Stimulated activated CD4-positive, alpha-beta T cell treated with anti-CD3 and anti-CD28 coated beads, Interleukin-1b, Interleukin-23, amount 100 ng/mL, for 1 hour (primary cell): Measurements from ENCODE around the gene WNT5B.

Experiments
- DNase-seq, 2 donors: peaks; one replicate each; pipeline ENCODE4 v3.0.0-alpha.2; 2020; ENCODE audit warnings: low read depth in 2 of 2

Gene WNT5B

DNA sequence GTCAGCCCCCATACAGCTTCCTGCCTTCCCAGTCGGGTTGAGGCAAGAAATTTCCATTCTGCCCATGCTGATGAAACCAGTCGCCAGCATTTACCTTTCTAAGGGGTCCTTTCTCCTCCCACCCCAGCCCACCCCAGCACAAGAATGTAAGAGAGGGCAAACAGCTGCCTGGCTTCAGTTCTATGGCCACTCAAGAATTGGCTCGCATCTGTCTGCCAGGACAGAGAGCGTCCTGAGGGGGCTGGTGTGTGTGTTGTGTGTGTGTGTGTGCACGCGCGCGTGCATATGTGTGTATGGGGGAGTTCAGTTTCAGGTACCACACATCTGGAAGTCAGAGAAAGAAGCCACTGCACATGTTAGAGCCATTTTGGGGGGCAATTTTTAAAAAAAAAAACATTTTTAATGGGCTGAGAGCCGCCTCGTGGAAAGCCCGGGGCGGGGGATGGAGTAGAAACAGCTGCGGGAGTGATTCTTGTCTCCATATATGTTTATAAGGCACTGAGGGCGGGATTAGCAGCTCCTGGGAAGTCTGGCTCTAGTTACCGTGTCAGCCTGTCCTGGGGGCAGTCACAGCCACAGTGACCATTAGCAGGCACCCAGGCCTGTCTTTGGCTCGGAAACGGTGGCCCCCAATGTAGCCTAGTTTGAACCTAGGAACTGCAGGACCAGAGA, at the start of gene WNT5B:
WNT5B (plus strand) TSS at position 566 of the 672 bp plus-strand sequence. CDS start 2,124 bp downstream, outside the sequence.
- no peak for DNase-seq

DNA sequence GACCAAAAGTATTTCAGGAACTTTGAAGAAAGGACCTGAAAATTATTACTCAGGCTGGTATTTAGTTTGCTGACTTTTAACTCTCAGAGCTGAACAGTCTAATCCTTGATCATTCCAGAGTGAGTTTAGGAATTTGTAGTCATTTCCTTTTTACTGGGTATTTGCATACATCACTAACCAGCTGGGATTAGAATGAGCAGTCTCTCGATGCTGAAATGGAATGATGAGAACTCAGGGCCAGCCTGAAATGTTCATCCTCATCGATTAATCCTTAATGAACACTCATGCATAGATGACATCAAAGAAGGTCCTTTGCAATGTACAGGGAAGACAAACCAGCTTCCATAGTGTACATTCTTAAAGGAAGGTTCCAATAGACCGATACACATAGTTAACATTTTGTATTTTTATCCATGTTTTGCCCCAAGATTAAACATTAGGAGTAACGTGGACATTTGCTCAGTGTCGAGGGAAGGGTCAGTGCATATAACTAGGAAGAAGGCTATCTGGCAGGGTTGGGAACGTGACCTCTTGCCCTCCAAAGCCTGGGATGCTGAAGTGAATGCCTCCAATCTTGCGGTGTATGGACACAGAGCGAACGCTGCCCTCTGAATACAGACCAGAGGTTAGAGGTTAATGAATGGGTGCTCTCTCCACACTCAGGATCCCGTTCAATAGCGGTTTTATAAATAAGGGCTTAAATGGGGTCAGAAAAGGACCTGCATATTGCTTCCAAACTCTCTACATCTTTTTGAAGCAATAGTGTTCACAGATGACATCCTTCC, 49.2 kb upstream of the WNT5B start:
- no peak for DNase-seq

DNA sequence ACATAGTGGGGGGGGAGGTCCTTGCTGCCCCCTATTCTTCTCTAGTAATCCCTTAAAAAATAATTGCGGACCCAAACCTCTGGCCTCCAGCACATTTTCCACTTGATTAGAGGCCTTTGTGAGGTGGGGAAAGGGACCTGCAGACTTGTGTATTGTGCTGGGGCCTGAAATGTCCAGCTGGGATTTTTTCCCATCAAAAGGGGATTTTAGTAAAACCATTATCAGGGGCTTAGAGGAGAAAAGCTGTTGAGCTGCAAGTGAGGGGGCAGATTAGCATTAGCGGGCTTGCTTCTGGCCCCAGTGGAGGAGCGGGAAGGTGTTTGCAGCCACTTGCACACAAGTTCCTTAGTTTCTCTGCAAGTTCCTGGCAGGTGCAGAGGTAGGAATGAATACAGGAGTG, 48.5 kb upstream of the WNT5B start:
- no peak for DNase-seq

DNA sequence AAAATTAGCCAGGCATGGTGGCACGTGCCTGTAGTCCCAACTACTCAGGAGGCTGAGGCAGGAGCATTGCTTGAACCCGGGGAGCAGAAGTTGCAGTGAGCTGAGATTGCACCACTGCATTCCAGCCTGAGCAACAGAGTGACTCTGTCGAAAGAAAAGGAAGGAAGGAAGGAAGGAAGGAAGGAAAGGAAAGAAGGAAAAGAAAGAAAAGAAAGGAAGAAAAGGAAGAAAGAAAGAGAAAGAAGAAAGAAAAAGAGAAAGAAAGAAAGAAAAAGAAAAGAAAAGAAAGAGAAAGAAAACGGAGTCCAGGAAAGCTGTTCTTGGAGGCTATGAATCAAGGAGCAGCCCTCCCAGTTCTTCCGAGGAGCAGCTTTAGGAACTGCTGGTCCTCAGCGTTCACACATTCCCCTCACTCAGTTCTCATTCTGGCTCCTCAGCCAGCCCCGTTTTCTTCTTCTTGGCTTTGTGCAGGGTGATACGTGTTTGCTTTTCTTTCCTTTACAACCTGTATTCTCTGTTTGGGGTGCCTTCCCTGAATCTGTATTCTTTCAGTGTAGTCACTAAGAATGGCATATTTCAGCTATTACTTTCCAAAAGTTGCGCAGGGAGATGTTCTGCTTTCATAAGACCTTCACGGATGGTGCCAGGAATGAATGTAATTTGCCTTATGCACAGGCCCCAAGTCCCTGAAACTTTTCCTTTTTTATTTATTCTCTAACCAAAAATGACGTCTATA, 46.9 kb upstream of the WNT5B start:
- DNase-seq = no peak

DNA sequence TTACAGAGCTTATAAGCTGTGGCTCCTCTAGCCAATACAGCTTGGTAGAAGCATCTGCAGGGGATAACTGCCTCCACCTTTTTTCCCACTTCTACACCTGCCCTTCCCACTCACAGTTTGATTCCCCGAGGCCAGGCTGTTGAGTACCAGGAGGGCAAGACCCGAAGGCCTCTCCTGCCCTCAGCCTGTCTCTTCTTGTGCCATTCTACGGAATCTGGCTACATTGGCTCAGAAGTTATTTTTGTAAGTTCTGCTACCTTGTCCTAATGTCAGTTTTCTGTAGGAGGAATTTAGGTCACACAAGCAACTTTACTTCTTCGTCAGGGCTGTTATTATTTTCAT, 46.4 kb upstream of the WNT5B start:
- no peak for DNase-seq

DNA sequence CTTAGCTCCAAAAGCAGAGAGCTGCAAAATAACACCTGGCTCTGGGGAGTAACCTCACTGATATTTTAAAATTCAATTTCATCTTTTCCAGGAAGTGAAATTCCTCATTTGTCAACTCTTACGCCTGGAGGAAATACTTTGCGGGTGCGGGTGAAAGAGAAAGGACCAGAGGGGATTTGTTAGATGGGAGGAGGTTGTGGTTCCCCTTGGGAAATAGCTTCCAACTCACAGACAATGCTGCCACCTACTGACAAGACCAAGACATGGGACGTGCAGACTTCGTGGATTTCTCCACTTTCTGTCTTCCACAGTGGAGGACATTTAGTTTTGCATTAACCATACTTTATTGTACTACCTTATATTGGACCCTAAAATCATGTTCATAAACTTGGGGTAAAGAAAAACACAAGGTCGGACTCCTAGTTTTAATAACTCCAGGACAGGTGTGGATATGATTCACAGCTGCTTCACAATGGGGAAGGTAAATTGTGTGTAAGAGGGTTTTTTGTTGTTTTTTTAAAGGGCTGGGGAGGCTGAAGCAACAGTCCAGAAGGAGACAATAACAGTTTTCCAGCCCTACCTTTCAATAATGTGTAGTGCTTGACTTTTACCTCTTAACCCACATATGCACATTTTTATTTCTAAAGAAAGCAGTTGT, 45.5 kb upstream of the WNT5B start:
- DNase-seq = no peak

DNA sequence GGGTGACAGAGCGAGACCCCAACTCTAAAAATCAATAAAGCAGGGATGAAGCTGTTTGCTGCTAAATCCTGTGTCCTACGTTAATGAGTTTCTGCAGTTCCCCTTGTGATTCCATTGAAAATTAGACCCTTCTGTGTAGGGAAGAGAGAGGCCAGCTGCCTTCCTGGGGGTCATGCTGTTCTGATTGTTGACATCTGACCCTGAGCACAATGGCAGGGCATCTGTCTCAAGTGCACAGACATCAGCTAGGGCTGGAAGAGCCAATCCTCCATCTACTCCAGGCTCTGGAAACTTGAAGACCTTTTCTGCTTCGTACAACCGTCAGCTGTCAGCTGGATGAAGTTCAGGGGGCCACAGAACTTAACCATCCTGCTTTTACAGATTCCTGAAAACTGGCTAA, 44.7 kb upstream of the WNT5B start:
- no peak for DNase-seq

DNA sequence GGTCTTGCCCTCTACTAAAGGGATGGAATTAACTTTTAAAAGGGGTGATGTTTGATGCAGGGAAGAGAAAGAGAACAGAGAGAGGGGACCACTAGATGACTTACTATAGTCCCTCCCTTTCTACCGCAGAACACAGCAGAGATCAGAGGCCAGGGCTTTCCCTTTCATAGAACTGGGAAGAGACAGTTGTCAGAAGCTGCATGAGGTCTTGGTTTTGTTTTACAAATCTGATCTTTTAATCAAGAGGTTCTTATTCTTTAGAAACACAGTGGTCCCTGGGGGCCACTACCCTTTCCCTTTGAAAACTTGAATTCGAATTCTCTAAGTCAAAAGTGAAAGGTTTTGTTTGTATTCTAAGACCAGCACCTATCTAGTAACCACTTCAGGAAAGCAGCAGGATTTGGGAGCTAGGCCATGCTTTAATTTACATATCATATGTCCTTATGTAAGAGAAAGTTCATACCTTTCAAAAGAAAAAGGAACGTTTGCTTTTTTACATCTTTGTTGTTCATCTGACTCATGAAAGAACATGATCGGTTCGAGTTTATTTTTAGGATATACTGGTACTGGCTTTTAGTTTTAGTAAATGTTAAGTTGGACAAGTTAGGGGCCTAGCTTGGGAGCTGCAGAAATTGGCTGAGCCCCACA, 41.0 kb upstream of the WNT5B start:
- no peak for DNase-seq

DNA sequence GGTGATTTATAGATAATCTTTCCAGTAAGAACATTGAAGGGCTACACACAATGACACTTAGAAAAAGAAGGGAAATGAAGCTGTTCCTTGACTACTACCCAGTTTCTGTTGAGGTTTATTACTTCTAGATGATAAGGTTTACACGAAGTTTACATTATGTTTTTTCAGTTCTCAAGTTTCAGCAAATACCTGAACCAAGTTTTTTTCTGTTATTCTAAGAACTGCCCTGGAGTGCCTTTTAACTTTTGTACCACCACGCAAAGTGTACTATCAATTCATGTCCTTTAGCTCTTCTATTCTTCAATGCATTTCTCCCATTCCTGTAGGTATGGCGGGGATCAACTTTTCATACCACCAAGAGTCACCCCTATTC, 40.5 kb upstream of the WNT5B start:
- no peak for DNase-seq

DNA sequence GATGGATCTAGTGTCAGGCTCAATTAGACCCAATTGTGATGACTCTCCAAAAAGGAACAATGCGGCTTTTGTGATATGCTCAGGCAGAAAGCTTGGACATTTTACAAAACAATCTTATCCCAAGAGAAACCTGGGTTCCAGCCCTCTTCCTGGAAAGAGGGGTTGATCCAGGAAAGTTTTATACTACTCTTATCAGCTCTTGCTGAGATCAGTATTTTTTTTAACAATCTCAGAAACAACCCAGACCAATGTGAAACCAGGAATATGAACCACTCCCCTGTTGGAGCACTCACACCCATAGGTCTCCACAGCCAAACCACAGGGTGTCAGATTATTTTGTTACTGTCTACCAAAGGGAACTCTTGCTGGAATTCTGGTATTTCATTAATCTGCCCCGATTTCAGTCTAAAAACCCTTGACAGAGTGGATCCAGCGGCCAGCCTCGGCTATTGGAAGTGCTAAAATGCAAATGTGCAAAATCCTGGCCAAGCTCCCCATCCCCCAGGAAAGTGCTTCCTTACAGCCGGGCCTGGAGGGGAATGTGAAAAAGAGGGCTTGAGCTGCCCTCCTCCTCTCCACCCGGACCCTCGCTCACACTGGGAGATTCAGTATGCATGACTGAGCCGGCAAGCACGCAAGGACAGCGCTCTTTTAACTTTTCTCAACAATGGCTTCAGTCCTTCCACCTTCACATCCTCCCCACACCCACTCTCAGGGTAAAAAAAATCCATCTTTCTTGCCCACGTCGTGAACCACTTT, 38.6 kb upstream of the WNT5B start:
- DNase-seq = no peak

DNA sequence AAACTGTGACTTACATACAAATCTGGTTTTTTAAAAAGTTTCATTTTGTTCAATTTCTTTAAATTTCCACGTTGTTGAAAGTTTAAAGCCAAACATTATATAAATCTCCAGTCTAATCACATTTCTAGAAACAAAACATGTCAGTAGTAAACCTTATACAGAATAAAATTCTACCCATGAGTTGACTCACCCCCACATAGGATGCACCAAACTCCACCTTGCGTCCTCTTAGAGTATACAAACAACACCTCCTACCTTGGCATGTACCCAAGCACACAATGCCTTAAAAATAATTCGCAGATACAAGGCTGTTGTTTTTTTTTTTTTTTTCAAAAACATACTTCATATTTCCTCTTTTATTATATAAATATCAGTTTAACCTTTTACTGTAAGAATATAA, 38.0 kb upstream of the WNT5B start:
- DNase-seq = no peak

DNA sequence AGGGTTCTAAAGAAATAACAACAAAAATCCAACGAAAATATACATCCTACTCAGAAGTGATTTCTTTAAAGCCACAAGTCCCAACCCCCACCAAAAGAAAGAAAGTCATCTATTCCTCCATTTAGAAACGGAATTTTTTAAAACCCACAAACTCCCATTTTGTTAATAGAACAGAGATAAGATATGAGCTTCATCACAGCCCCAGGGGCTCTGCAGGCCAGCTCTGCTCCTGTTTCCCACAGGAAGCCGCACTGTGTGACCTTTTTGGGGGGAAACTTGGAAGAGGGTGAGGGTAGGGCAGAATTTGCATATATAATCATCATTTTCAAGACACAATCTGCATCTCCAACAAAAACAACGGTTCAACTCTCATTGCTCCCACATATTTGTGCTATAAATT, 37.5 kb upstream of the WNT5B start:
- DNase-seq = no peak

DNA sequence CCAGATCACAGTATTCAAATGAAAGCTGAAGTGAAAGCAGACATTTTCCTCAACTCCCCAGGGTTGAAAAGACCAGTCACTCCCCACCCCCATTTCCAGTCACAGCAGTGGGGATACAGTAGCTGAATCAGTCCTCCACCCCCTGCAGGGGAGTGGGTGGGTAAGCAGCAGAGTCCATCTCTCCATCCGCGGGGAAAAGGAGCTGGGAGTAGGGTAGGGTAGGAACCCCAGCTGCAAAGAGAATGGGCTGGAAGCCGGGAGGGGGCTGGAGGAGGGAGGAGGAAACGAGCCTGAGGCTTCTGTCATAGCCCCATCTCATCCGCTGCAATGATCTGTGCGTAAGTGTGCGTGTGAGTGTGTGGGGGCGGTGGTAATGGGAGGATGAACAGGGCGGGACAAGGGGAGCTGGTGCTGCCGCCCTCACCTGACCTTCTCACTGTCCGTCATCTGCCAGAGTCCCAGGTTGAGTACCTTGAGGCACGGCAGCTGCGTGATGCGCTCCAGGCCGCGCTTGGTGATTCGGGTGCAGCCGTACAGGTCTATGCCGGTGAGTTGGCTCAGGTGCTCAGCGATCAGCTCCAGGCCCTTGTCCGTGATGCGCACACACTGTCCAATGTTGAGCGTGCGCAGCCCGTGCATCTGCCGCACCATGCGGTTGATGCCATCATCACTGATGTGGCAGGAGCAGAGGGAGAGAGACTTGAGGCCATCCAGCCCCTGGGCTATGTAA, 36.4 kb upstream of the WNT5B start:
- DNase-seq = no peak

DNA sequence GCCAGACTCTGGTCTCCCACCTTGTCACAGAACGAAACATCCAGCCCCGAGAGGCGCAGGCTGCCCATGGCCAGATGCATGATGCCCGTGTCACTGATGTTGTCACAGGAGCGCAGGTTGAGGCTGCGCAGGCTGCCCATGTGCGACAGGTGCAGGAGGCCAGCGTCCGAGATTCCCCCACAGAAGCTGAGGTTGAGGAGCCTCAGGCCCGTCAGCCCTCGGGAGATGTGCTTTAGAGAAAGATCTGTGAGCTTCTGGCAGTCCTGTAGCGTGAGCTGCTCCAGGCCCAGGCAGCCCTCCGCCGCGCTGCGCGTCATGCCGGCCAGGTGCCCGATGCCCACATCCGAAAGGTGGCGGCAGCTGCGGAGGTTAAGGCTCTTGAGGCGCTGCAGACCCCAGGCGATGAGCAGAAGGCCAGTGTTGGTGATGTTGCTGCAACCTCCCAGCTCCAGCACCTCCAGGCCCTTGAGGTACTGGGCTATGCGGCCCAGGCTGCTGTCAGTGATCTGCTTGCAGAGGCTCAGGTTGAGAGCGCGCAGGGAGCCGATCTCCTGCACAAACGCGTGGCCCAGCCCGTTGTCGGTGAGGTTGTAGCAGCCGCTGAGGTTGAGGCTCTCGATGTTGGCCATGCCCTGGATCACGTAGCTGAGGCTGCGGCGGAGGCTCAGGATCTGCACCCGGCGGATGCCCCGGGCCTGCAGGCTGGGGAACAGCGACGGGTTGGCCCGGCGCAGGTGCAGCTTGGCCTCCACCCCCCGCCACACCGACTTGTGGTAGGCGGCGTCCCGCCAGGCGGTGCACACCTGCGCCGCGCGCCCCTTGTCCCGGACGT, 35.6 kb upstream of the WNT5B start:
- no peak for DNase-seq

DNA sequence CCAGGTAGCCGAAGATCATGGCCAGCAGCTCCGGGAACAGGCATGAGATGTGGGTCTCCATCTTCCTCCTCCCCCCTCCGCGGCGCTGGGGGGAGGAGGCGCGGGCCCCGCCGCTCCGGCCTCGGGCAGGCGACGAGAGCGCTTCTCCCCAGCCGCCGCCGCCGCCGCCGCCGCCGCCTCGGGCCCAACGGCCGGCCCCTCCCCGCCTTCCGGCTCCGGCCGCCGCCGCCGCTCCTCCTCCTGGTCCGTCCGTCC, 35.1 kb upstream of the WNT5B start:
- no peak for DNase-seq

DNA sequence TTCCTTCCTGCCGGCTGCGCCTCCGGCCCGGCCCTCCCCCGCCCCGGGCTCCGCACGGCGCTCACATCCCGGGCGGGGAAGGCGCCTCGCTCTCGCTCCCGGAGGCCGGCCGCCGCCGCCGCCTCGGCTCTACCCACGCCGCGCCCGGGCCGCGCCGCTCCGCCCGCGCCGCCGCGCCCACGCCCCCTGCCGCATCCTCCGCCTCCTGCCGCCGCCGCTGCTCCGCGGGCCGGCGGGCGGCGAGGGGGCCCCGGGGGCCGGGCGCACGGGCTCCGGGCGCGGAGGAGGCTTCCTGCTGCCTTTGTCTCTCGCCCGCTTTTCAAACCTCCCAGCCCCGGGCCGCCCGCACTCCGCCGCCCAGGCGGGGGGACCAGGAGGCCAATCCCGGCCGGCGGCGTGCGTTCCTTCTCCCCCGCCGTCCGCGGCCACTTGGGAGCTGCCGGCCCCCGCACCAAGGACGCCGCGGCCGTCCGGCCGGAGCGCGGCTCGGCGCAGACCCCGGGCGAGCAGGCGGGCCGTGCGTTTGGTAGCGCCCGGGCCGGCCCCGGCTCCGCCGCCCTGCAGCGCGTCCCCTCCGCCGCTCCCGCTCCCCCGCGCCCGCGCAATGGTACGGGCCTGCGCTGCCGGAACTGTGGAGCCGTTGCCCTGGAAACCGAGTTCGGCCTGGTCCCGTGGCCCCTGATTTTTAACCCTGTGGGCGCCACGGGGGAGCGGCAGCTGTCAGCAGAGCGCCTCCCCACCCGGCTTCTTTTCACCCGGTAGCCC, 34.6 kb upstream of the WNT5B start, which contains the start of gene FBXL14:
FBXL14 (minus strand) TSS at position 321 of the 765 bp plus-strand sequence. CDS start 515 bp downstream, outside the sequence.
- DNase-seq = peak; percentile 70 to 73

DNA sequence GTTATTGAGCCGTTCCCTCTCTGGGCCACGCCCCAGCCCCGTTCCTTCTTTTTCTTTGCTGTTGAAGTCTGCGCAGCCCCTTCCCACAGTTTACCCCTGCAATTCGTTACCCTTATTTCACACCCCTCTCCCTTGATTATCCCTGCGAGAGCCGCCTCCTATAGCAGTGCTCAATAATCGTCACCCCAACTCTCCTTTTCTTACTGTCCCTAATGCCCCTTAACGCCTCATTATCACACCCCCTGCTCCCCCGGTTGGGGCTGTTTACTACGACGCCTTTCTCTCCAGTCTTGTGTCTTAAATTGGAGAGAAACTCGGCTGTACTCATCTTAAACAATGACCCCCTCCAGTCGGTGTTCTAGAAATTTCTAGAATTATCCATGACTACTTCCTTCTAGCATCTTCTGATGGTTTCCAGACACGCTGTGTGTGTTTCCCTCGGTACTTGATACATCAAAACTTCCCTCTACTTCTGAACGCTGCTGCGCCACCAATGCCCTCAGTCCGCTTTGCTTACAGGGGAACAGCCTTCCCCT, 33.9 kb upstream of the WNT5B start:
- DNase-seq = no peak

DNA sequence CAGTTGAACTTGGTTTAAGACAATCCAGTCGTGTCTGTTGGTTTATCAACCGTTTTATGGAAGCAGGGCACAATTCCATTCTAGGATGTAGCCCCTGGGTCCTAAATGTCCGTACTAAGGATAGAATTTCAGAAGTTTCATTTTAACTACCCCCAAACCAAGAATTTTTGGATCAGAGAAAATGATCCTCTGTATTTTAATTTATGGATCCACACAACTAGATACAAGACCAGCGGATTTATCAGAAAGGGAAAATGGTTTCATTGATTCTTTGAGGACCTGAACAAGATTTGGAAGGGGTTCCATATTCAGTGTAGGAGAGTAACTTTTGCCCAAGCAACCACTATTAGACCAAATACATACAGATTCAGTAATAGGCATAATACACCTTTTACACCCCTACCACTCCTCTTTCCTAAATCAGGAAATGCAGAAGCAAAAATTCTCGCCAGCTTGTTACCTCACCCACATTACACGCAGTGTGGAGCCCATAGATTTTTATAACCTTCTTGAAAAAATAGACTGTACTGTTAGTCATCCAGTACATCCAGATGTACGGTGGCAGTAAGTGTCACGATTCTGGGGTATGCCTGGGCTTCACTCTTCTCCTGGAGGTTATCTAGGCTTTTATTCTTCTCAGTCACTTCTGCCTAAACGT, 33.2 kb upstream of the WNT5B start:
- DNase-seq = no peak
